ENCODE data around the gene RNF26.

GRCh38 chr11:119361056-119361787 is 26.9 kb downstream of the RNF26 start:
- TF ChIP-seq CTCF (IDR thresholded peaks at IDR 0.05; ENCODE audit: low read length) (no peak), EZH2 (IDR thresholded peaks at IDR 0.05; ENCODE audit: borderline replicate concordance, low read length) (no peak)

Data from OCI-LY1 (cell line).